Activated naive CD4-positive, alpha-beta T cell treated with anti-CD3 and anti-CD28 coated beads, Interleukin-2, amount 50 U/mL, for 16 hours (primary cell): ENCODE data around the gene COPS6.
"Not testable (repeated sequence)": the region's sequence is repeated elsewhere in the genome, so short reads cannot be mapped to it uniquely, and the experiment has no call there.

Source experiments
- DNase-seq: peaks from one replicate; pipeline ENCODE4 v3.0.0-alpha.2; 2020

Gene COPS6

DNA sequence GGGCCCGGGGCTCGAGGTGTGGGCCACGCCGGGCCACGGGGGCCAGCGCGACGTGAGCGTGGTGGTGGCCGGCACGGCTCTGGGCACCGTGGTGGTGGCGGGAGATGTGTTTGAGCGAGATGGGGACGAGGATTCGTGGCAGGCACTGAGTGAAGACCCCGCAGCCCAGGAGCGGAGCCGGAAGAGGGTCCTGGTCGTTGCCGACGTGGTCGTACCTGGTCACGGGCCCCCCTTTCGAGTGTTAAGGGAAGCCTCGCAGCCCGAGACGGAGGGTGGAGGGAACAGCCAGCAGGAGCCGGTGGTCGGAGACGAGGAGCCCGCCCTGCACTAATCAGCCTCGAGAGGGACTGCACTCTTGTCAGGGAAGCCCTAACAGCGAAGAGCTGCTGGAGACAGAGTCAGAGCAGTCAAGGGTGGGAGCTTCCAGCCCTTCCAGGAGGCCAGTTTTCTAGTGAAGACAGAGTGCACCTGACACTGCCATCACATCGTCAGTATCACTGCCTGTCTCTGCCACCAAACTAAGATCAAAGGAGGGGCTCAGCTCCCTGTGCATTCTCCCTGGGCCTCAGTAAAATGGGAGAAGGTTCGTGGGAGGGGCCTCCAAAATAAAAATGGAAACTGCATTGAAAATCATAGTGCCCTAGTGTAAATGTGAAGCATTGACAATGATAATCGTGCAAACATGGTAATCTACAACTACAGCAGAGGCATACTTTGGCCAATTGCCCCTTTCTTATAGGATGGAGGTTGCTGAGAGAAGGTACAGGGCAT lies 39.3 kb downstream of the COPS6 start:
- DNase-seq = peak; percentile 26

DNA sequence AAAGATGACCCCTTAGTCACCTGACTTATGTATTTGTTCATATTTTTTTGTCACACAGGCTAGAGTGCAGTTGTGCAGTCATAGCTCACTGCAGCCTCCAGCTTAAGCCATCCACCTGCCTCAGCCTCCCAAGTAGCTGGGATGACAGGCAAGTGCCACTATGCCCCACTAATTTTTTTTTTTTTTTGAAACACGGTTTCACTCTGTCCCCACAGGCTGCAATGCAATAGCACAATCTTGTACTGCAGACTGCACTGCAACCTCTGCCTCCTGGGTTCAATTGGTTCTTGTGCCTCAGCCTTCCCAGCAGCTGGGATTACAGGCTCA lies 39.8 kb downstream of the COPS6 start:
- no peak for DNase-seq

DNA sequence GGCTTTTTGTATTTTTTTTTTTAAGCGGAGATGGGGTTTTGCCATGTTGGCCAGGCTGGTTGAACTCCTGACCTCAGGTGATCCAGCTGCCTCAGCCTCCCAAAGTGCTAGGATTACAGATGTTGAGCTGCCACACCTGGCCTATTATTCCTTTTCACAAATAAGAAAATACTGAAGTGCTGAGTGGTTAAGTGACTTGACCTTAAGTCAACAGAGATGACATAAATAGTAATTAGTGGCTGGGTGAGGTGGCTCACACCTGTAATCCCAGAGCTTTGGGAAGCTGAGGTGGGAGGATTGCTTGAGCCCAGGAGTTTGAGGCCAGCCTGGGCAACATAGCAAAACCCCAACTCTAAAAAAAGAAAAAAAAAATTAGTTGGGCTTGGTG lies 41.4 kb downstream of the COPS6 start:
- DNase-seq = not testable (repeated sequence)

DNA sequence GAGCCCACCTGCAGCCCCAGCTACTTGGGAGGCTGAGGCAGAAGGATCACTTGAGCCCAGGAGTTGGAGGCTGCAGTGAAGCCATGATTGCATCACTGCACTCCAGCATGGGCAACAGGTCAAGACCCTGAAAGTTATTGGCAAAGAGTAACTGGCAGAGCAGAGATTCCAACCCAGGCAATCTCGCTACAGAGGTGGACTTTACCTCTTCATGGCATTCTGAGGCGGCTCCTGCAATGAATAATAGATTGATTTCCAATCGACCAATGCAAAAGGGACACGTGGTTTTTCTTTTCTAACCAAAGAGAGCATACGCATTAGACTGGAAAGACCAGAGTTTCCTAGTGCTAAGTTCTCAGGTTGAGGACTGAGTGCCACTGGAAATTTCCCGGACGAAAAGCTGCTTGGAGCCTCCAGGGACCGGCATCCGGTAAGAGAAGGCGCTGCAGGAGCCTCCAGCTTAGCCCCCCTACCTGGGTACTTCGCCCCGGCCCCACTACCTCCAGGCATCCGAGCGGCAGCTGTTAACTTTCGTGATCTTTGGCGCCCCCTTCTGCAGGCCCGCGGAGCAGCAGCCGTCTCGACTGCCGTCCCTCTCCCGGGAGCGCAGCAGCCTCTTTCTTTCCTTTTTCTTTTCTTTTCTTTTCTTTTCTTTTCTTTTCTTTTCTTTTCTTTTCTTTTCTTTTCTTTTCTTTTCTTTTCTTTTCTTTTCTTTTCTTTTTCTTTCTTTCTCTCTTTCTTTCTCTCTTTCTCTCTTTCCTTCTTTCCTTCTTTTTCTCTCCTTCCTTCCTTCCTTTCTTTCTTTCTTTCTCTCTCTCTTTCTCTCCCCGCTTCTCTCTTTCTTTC lies 42.1 kb downstream of the COPS6 start:
- peak; percentile 85 for DNase-seq

DNA sequence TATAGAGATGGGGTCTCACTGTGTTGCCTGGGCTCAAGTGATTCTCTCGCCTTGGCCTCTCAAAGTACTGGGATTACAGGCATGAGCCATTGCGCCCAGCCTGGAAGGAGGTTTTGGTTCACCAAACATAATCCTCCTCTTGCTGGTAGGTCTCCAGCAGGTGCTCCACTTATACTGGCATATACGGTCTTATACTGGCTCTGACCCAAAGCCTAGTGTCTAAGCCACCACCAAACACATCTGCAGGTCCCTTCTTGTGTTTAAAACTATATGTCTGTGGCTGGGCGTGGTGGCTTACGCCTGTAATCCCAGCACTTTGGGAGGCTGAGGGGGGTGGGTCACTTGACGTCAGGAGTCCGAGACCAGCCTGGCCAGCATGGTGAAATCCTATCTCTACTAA lies 43.4 kb downstream of the COPS6 start:
- DNase-seq = no peak

DNA sequence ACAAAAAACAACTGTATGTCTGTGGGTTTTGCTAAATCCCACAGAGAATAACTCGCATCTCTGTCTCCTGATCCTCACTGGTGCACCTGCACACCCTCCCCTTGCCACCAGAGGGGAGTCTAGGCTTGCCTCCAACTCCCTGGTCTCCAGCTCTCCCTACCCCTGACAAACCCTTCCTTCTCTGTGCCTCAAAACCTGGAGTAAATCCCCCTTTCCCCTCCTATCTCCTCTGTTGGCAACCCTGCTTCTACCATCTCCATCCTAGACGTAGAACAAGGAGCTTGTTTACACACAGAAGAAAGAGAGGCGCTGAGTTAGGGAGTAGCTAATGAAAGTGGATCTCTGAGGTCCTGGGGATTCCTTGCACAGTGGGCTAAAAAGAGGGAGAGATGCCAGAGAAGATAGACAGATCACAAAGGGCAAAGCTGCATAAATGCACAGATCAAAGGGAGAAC lies 44.0 kb downstream of the COPS6 start:
- DNase-seq = peak; percentile 69

DNA sequence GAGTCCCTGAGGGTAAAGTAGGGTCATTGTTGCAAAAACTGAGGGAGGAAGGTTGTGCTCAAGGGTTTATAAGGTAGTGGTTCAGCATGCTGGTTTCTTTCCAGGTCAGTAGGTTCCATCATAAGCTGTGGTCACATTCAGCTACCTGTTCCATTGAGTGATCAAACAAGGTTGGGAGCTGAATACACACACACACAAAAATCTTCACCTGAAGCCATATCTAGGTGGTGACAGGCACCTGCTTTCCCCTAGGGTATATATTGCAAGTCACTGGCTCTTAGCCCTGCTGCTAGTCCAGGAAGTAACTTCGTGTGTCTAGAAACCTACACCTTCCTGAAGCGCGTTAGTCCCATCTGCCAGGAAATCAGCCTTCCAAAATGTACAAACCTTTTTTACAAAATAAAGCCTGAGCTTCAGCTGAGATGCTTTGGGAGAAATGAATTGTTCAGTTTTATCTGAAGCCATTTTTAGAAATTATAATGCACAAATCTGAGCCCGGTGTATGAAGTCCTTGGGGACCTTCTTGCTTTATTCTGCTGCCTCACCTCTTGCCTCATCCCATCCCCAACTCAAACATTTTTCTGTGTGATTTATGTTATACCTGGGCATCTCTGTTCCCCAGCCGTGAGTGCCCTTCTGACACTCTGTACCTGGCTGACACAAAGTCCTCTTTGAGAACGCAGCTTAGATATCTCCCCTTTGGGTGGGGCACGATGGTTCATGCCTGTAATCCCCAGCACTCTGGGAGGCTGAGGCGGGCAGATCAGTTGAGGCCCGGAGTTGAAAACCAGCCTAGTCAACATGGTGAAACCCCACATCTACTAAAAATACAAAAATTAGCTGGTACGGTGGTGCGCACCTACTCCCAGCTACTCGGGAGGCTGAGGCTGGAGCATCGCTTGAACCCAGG lies 49.3 kb downstream of the COPS6 start:
- DNase-seq = no peak

DNA sequence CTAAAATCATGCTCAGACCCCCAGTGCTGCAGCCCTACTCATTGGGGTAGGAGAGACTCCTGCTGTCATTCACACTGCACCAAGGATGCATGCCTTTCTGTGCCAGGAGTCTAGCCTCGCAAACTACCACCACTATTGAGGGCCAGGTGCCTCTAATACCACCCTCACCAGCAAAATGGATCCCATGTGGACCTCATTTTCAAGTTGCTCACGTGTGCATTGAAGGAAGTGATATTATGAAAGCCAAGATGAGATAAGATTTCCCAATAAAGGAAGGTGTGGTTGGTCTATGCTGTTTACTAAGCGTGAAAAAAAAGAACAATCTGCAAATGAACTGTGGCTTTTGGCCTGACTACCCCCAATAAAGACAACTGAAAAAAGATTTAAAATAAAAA lies 52.8 kb downstream of the COPS6 start:
- no peak for DNase-seq
